Urothelium cell line (cell line): Measurements from ENCODE around the gene NPHP1.
"Not testable (repeated sequence)": the region's sequence is repeated elsewhere in the genome, so short reads cannot be mapped to it uniquely, and the experiment has no call there.

Experiments used
- DNase-seq: peaks from one replicate; pipeline ENCODE4 v3.0.0; 2011; ENCODE audit warnings: low spot score, mixed read lengths
- FAIRE-seq: peaks from 2 replicates; lab custom pipeline; 2011; peaks lifted over from hg19 to GRCh38; lab: Jason Lieb, UNC

Gene NPHP1

GRCh38 chr2:110105608-110106467 lies 99.0 kb downstream of the NPHP1 start:
- no peak for FAIRE-seq
- DNase-seq, result peak; percentile 95

- DNase-seq (no peak), FAIRE-seq (peak; percentile 30)
Measured at GRCh38 chr2:110105183-110105582, 99.6 kb downstream of the NPHP1 start.

- FAIRE-seq (no peak), DNase-seq (no peak)
Measured at GRCh38 chr2:110104025-110104771, 100.6 kb downstream of the NPHP1 start.

GRCh38 chr2:110103061-110103961 lies 101.5 kb downstream of the NPHP1 start:
- DNase-seq (no peak), FAIRE-seq (no peak)

- no peak for DNase-seq
- FAIRE-seq, result no peak
Measured at GRCh38 chr2:110101901-110102803, 102.7 kb downstream of the NPHP1 start.

- DNase-seq (peak; percentile 94), FAIRE-seq (peak; percentile 99)
Measured at GRCh38 chr2:110101280-110101844, 103.5 kb downstream of the NPHP1 start.

- FAIRE-seq, result not testable (repeated sequence)
Measured at GRCh38 chr2:110100880-110101279, 103.9 kb downstream of the NPHP1 start.

GRCh38 chr2:110100480-110100879 lies 104.3 kb downstream of the NPHP1 start:
- FAIRE-seq (peak; percentile 94), DNase-seq (no peak)

More at GRCh38 chr2:110100880-110101279, 103.9 kb downstream of the NPHP1 start:
- peak; percentile 49 for DNase-seq

- no peak for DNase-seq
- peak; percentile 89 for FAIRE-seq
Measured at GRCh38 chr2:110099471-110100225, 105.2 kb downstream of the NPHP1 start.

GRCh38 chr2:110099038-110099425 lies 105.8 kb downstream of the NPHP1 start:
- DNase-seq (no peak), FAIRE-seq (no peak)

- FAIRE-seq, result no peak
- no peak for DNase-seq
Measured at GRCh38 chr2:110097506-110098220, 107.2 kb downstream of the NPHP1 start.

GRCh38 chr2:110095994-110096633 lies 108.7 kb downstream of the NPHP1 start:
- DNase-seq, result no peak
- no peak for FAIRE-seq

GRCh38 chr2:110094884-110095534 lies 109.8 kb downstream of the NPHP1 start:
- not testable (repeated sequence) for FAIRE-seq, DNase-seq

GRCh38 chr2:110093924-110094323 lies 110.9 kb downstream of the NPHP1 start:
- FAIRE-seq, DNase-seq: not testable (repeated sequence)

GRCh38 chr2:110090164-110090563 lies 114.6 kb downstream of the NPHP1 start:
- not testable (repeated sequence) for FAIRE-seq, DNase-seq

- not testable (repeated sequence) for FAIRE-seq
Measured at GRCh38 chr2:110083757-110084156, 121.1 kb downstream of the NPHP1 start.

GRCh38 chr2:110083162-110083561 lies 121.7 kb downstream of the NPHP1 start:
- FAIRE-seq, DNase-seq: not testable (repeated sequence)

More at GRCh38 chr2:110083757-110084156, 121.1 kb downstream of the NPHP1 start:
- DNase-seq, result not testable (repeated sequence)
